ENCODE measurements around the gene MAN1C1.

DNA sequence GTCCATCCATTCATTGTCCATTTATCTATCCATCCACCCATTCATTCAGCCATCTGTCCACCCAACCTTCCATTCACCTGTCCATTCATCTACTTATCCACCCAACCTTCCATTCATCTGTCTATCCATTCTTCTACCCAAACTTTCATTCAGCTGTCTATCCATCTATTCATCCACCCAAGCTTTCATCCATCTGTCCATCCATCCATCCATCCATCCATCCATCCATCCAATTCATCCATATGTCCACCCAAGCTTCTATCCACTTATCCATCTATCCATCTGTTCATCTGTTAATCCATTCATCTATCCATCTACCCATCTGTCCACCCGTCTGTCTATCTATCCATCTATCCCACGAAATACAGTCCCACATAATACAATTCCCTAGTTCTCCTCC, 21.6 kb upstream of the MAN1C1 start:
- TF ChIP-seq POLR2AphosphoS5 (IDR thresholded peaks at IDR 0.05; ENCODE audit: low read depth, low read length) (no peak), CTCF (IDR thresholded peaks at IDR 0.05) (no peak), SIN3A (IDR thresholded peaks at IDR 0.05; ENCODE audit: borderline replicate concordance, insufficient read depth, low read depth, low read length) (no peak), TCF7L2 (IDR thresholded peaks at IDR 0.05; ENCODE audit: low read depth, low read length) (no peak)
- TF ChIP-seq, protein P1, sequence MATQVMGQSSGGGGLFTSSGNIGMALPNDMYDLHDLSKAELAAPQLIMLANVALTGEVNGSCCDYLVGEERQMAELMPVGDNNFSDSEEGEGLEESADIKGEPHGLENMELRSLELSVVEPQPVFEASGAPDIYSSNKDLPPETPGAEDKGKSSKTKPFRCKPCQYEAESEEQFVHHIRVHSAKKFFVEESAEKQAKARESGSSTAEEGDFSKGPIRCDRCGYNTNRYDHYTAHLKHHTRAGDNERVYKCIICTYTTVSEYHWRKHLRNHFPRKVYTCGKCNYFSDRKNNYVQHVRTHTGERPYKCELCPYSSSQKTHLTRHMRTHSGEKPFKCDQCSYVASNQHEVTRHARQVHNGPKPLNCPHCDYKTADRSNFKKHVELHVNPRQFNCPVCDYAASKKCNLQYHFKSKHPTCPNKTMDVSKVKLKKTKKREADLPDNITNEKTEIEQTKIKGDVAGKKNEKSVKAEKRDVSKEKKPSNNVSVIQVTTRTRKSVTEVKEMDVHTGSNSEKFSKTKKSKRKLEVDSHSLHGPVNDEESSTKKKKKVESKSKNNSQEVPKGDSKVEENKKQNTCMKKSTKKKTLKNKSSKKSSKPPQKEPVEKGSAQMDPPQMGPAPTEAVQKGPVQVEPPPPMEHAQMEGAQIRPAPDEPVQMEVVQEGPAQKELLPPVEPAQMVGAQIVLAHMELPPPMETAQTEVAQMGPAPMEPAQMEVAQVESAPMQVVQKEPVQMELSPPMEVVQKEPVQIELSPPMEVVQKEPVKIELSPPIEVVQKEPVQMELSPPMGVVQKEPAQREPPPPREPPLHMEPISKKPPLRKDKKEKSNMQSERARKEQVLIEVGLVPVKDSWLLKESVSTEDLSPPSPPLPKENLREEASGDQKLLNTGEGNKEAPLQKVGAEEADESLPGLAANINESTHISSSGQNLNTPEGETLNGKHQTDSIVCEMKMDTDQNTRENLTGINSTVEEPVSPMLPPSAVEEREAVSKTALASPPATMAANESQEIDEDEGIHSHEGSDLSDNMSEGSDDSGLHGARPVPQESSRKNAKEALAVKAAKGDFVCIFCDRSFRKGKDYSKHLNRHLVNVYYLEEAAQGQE (IDR thresholded peaks at IDR 0.05; ENCODE audit: insufficient read depth in 1 of 2, low read depth in 2 of 2, low read length in 1 of 2), result no peak
